ENCODE data around the gene KPNA2. TPM values are rescaled to one million over a fixed set of nuclear protein-coding genes. Genes with fewer than 3 reads are reported as not detected.
A peak's percentile ranks its signal among the peaks of the same experiment; 100 is the strongest.

KPNA2 gene
- 19.2 TPM for total RNA-seq
- long read RNA-seq, transcript KPNA2-201 (11 exons, 2,181 nt), result major isoform, 16 of 18 reads
- long read RNA-seq, partial matches to known transcripts, result 2 of 18 reads
- long read RNA-seq, other reads (novel, unspliced or antisense), result 0 of 18 reads

GRCh38 chr17:68035523-68036303 is at the start of gene KPNA2:
Gene KPNA2, plus strand, starts transcription at chr17:68035735. Its CDS starts 1,398 bp downstream, at chr17:68037133.
- intact Hi-C loops (cut with micrococcal nuclease), result no loop called here
- peak within 1 kb of the TSS; percentile 90 for H3K4me3 ChIP-seq
- no peaks in the 10 kb centered on the region for H3K9me3 ChIP-seq (replicated peaks)
- H3K27ac ChIP-seq (replicated peaks), result peak within 1 kb of the TSS; percentile 83
- TF ChIP-seq, protein P1, sequence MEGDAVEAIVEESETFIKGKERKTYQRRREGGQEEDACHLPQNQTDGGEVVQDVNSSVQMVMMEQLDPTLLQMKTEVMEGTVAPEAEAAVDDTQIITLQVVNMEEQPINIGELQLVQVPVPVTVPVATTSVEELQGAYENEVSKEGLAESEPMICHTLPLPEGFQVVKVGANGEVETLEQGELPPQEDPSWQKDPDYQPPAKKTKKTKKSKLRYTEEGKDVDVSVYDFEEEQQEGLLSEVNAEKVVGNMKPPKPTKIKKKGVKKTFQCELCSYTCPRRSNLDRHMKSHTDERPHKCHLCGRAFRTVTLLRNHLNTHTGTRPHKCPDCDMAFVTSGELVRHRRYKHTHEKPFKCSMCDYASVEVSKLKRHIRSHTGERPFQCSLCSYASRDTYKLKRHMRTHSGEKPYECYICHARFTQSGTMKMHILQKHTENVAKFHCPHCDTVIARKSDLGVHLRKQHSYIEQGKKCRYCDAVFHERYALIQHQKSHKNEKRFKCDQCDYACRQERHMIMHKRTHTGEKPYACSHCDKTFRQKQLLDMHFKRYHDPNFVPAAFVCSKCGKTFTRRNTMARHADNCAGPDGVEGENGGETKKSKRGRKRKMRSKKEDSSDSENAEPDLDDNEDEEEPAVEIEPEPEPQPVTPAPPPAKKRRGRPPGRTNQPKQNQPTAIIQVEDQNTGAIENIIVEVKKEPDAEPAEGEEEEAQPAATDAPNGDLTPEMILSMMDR (IDR thresholded peaks at IDR 0.05; ENCODE audit: borderline replicate concordance), result no peak
- no peaks in the 10 kb centered on the region for H3K27me3 ChIP-seq (ENCODE audit: low read depth)
- H3K4me1 ChIP-seq, result peaks cover 30% of the 10 kb centered on the region
- DNase-seq, result peak; percentile 92
- H3K36me3 ChIP-seq, result peaks cover 37% of the 10 kb centered on the region

DNA sequence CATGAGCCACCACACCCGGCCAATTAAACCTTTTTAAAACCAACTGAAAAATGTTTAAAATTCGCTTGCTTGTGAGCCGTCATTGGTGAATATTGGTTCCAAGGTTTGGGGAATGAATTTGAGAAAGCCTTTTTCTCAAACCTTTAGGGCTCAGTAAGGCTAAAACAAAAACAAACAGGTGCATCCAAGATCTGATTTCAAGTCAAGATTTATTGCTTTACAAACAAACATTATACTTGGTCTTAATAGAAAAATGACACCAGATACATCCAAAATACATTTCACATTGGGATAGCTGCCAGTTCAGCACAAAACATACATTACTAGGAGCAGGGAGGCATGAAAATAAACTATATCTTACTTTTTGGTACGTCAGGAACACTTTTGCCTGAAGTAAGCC is 44.6 kb upstream of the KPNA2 start:
- peaks cover 5% of the 10 kb centered on the region for H3K36me3 ChIP-seq
- no peaks in the 10 kb centered on the region for H3K9me3 ChIP-seq (replicated peaks)
- intact Hi-C loops (cut with micrococcal nuclease), result no loop called here
- TF ChIP-seq, protein P1 (IDR thresholded peaks at IDR 0.05; ENCODE audit: borderline replicate concordance), result no peak
- no peak overlapping the region for H3K4me3 ChIP-seq
- DNase-seq, result no peak
- no peaks in the 10 kb centered on the region for H3K27me3 ChIP-seq (ENCODE audit: low read depth)
- H3K27ac ChIP-seq (replicated peaks), result no peak overlapping the region
- peaks cover 36% of the 10 kb centered on the region for H3K4me1 ChIP-seq

- Histone ChIP-seq H3K36me3 (peaks cover 5% of the 10 kb centered on the region), H3K4me1 (peaks cover 42% of the 10 kb centered on the region), H3K4me3 (peak overlapping the region; percentile 87), H3K27ac (replicated peaks) (peak overlapping the region; percentile 99), H3K9me3 (replicated peaks) (no peaks in the 10 kb centered on the region), H3K27me3 (ENCODE audit: low read depth) (no peaks in the 10 kb centered on the region)
- TF ChIP-seq, protein P1 (IDR thresholded peaks at IDR 0.05; ENCODE audit: borderline replicate concordance), result no peak
- DNase-seq, result no peak
- intact Hi-C loops (cut with micrococcal nuclease), result no loop called here
Measured at GRCh38 chr17:67992548-67993152, 42.9 kb upstream of the KPNA2 start.

DNA sequence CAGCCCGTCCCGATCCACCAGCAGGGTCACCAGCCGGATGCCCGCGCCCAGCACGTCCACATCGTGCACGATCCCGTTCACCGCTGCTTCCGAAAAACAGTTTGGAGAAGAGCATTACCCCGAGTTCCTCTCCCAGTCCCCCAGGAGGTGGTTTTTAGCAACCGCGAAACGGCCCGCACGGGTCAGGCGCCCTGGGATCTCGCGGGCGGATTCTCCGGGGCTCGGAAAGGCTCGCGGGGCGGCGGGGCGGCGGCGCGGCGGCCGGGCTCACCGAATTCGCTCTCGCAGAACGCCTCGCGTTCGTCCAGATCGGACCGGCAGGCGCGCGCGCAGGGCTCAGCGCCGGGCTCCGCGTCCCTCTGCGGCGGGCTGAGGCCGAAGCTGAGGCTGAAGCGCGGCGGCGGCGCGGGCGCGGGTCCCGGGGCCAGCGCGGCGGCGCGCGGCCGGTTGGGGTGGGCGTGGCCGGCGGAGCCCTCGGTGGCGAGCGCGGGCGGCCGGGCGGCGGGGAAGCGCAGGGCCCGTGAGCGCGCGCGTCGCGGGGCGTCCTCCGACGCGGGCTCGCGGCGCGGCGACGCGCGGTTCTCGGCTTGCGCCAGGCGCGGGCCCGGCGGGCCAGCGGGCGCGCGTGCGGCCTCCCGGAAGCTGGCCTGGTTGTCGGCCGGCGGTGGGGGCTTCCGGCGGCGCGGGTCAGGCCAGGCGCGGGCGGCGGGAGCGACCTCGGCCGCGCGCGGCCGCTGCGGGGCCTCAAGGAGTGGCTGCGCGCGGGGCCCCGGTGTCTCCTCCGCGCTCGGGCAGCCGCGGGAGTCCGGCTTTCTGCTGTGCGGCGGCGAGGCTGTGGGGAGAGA is 42.2 kb upstream of the KPNA2 start:
- peak overlapping the region; percentile 87 for H3K4me3 ChIP-seq
- intact Hi-C loops (cut with micrococcal nuclease), result no loop called here
- peaks cover 5% of the 10 kb centered on the region for H3K36me3 ChIP-seq
- H3K27me3 ChIP-seq (ENCODE audit: low read depth), result no peaks in the 10 kb centered on the region
- no peaks in the 10 kb centered on the region for H3K9me3 ChIP-seq (replicated peaks)
- peak overlapping the region; percentile 99 for H3K27ac ChIP-seq (replicated peaks)
- TF ChIP-seq, protein P1 (IDR thresholded peaks at IDR 0.05; ENCODE audit: borderline replicate concordance), result peak; percentile 32
- peak; percentile 87 for DNase-seq
- peaks cover 42% of the 10 kb centered on the region for H3K4me1 ChIP-seq

- H3K27ac ChIP-seq (replicated peaks), result peak overlapping the region; percentile 97
- no peak for DNase-seq
- no peaks in the 10 kb centered on the region for H3K9me3 ChIP-seq (replicated peaks)
- H3K4me1 ChIP-seq, result peaks cover 42% of the 10 kb centered on the region
- TF ChIP-seq, protein P1 (IDR thresholded peaks at IDR 0.05; ENCODE audit: borderline replicate concordance), result no peak
- no peaks in the 10 kb centered on the region for H3K27me3 ChIP-seq (ENCODE audit: low read depth)
- intact Hi-C loops (cut with micrococcal nuclease), result no loop called here
- H3K36me3 ChIP-seq, result peaks cover 5% of the 10 kb centered on the region
- peak overlapping the region; percentile 84 for H3K4me3 ChIP-seq
Measured at GRCh38 chr17:67993998-67994361, 41.6 kb upstream of the KPNA2 start.
